HK-2 (cell line): Measurements from ENCODE around the gene CLDN25.

Experiments used
- DNase-seq: peaks from one replicate; pipeline ENCODE4 v3.0.0-alpha.2; 2018; ENCODE audit not compliant: unreplicated experiment

Gene CLDN25

DNA sequence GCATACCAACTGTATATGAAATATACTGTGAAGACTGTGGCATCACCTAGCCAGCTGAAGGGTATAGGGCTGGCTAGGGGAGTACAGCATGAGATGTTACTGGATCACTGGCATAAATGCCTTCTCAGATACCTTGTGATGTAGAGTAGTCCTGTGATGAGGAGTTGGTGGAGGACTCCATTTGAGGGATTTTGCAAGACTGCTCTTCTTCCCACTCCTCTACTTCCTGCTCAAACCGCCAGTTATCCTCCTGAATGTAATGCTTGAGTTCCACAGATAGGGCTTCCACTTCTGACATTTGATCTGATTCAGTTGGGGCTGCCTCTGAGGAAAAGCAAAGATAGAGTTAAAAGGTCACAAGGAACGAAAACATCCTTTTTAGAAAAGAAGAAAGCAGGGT, 29.3 kb downstream of the CLDN25 start:
- no peak for DNase-seq

DNA sequence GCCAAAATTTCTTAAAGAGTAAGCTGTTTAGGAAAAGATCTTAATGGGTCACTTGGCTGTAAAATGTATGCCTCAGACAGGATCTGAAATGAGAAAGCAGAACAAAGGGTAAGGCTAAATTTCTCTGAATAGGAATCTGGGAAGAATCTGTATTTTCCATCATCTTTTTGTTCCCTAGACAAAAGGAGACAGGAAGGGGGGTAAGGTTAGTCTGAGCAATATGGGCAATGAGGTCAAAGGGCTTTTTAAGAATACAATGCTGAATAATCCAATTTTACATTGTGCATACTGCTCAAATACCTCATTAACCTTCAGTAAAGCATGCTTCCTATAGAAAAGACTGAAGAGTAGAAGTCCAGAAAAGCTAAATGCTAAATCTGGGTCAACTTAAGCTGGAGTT, 34.6 kb downstream of the CLDN25 start:
- no peak for DNase-seq

DNA sequence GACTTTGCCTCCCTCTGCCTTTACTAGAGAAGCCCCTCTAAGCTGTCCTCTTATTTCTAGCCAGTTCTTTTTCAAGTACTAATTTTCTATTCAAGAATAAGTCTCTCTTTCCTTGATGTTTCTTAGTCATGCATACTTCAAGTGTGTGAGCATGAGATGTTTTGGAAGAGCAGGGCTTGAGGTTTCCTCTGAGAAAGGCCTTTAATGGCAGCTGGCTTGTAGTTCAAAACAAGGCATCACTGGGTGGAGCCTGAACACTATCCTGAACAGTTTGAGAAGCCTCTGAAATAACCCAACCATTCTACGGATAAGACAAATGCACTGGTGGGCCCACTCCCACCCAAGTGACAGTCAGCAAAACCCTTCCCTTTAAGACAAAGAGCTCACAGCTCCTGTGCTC, 37.6 kb downstream of the CLDN25 start:
- no peak for DNase-seq

DNA sequence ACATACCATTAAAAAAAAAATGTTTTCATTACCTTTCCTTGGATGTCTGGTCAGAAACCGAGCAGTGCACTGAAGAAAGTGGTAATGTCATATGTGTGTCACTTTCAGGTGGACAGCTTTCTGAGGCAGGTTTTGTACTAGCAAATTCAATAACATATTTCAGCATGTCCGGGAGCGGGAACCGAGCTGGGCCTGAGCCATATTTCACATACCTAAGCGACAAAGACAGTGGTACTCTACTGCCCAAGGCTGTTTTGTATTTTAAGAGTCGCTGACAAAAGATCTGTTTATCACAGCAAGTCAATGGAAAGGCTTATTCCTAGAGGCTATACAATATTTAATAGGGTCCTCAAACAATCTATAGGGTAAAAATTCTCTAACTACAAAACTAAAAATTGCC, 38.0 kb downstream of the CLDN25 start:
- DNase-seq, result no peak

DNA sequence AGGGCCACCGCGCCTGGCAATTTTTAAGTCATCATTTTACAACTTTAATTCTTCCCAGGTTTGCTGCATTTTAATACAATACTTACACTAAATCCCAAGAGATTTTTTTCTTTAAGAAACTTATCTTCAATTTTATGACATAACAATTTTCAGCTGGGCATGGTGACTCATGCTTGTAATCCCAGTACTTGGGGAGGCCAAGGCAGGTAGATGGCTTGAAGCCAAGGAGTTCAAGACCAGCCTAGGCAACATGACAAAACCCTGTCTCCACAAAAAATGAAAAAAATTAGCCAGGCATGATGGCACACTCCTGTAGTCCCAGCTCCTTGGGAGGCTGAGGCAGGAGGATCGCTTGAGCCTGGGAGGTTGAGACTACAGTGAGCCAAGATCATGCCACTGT, 38.8 kb downstream of the CLDN25 start:
- DNase-seq, result no peak

DNA sequence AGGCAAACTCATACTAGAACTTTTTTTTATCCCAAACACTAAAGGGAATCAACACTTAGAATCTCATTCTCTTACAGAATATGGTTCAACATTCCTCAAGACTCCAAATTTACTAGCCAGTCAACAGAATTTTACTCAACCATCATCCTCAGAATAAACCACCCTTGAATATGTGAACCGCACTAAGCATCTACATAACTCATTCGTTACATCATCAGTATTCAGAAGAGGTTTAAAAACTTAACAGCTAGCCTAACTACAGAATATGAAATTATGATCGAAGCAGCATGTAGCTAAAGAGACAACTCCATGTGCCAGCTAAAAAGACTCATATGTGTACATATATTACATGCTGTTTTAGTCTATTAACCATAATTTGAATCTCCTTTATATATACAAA, 47.9 kb downstream of the CLDN25 start:
- DNase-seq, result no peak

DNA sequence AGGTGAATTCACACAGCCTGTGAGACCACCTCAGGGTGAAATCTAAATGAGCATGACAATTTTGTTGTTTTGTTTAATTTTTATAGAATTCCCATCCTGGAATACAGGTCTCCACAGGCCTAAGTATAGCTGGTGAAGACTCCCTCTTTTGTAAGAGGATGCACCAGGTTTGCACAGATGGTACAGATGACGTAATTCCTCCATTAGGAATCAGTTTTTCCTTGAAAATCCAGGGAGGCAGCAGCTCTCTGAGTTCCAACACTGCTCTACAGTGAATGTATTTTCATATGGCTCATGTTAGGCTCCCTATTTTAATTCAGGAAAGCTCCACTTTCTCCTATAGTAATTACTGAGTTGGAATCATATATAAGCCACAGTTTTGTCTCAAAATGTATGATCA, 48.6 kb downstream of the CLDN25 start:
- no peak for DNase-seq

DNA sequence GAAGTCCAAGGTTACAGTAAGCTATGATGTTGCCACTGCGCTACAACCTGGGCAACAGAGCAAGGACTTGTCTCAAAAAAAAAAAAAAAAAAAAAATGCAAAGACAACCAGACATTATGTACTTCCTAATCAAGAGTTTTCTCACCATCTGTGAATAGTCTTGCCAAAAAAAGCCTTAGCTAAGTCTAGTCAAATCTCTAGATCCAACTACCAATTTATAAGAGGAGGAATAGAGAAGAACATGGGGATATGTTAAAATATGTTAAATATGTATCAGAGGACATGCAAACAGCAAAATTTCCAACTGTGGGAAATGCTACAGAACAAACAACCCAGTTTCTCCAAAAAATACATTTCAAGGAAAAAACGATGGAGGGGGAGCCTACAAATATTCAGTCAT, 50.2 kb downstream of the CLDN25 start:
- no peak for DNase-seq
